MM.1S (cell line): ENCODE measurements around the gene IL37.

Experiments used
- EZH2 ChIP-seq: fragments of 300-600 bp; sonication (generic); optimal IDR thresholded peaks from 2 replicates; pipeline ENCODE3; 2017; ENCODE audit warnings: low read depth, mild to moderate bottlenecking, antibody characterized with exemption, low read length, mixed read lengths
- EZH2phosphoT487 ChIP-seq: fragments of 300-600 bp; sonication (generic); IDR thresholded peaks from 2 replicates; pipeline ENCODE4 v1.6.1; 2018; ENCODE audit warnings: antibody characterized with exemption, low read length
- TF ChIP-seq, protein P1 (sequence below): fragments of 300-600 bp; sonication (generic); IDR thresholded peaks from 2 replicates; pipeline ENCODE4 v1.5.1; 2016; ENCODE audit warnings: antibody characterized with exemption, low read length, mixed read lengths

DNA sequence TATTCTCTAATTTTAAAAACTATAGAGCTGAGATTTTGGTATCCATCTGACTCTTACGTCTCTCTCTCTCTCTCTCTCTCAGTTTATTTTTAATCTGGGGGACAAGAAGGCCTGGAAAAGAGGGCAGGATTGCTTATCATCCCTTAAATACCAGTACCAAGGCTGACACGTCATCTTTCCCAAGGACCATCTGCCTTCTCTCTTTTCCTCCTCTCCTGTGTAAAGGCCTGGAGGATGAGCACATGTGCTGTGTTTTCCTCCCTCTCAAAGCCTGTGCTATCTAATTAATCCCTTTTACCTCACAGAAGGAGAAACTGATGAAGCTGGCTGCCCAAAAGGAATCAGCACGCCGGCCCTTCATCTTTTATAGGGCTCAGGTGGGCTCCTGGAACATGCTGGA, 7.3 kb downstream of the IL37 start:
- TF ChIP-seq, protein P1, sequence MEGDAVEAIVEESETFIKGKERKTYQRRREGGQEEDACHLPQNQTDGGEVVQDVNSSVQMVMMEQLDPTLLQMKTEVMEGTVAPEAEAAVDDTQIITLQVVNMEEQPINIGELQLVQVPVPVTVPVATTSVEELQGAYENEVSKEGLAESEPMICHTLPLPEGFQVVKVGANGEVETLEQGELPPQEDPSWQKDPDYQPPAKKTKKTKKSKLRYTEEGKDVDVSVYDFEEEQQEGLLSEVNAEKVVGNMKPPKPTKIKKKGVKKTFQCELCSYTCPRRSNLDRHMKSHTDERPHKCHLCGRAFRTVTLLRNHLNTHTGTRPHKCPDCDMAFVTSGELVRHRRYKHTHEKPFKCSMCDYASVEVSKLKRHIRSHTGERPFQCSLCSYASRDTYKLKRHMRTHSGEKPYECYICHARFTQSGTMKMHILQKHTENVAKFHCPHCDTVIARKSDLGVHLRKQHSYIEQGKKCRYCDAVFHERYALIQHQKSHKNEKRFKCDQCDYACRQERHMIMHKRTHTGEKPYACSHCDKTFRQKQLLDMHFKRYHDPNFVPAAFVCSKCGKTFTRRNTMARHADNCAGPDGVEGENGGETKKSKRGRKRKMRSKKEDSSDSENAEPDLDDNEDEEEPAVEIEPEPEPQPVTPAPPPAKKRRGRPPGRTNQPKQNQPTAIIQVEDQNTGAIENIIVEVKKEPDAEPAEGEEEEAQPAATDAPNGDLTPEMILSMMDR: no peak
- no peak for TF ChIP-seq EZH2
- TF ChIP-seq EZH2phosphoT487: no peak
